Measurements from ENCODE around the gene YTHDC1. TPM values are rescaled to one million over a fixed set of nuclear protein-coding genes. Genes with fewer than 3 reads are reported as not detected.

Gene YTHDC1
- polyA plus RNA-seq, 1 donor from 2014 or later: 139 TPM

DNA sequence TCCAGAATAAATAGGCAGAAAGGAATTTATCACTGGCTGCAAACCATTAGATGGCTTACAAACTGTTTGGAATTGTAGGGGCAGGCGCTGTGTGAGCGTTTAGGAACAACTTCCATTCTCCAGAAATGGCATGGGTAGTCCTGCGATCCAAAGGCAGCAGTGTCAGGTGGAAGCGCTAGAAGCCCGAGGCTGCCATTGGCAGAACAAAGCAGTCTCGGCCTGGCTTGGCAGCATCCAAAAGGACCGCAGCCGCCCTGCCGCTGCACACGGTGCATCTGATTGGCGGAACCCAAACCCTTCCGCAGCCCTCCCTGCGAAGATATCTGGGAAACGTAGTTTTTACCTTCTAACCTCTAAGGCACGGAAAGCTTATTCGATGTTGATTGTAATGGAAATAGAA, 23.6 kb upstream of the YTHDC1 start:
- no peaks in the 10 kb centered on the region for H3K9me3 ChIP-seq (ENCODE audit: low read length)
- peak overlapping the region; percentile 25 for H3K9ac ChIP-seq (ENCODE audit: low read length)
- no peaks in the 10 kb centered on the region for H3K9me2 ChIP-seq (ENCODE audit: insufficient read depth, low read length)
- peak overlapping the region; percentile 43 for H3K4me2 ChIP-seq (ENCODE audit: low read length)
- no peaks in the 10 kb centered on the region for H3K27me3 ChIP-seq (ENCODE audit: insufficient read depth, low read depth, low read length)
- H3F3A ChIP-seq (ENCODE audit: insufficient read depth, low read length, poor library complexity, severe bottlenecking): no peaks in the 10 kb centered on the region
- peak; percentile 52 for TF ChIP-seq POLR2AphosphoS5 (IDR thresholded peaks at IDR 0.05)
- TF ChIP-seq TAF1 (IDR thresholded peaks at IDR 0.05; ENCODE audit: low read depth): no peak
- no peak for TF ChIP-seq MXI1 (conservative IDR thresholded peaks at IDR 0.05; ENCODE audit: poor library complexity, severe bottlenecking)
- TF ChIP-seq SMC3 (conservative IDR thresholded peaks at IDR 0.05; ENCODE audit: poor library complexity): no peak
- TF ChIP-seq RAD21 (conservative IDR thresholded peaks at IDR 0.05): no peak
- no peak for TF ChIP-seq EP300 (conservative IDR thresholded peaks at IDR 0.05; ENCODE audit: poor library complexity, severe bottlenecking)
- TF ChIP-seq REST (IDR thresholded peaks at IDR 0.05; ENCODE audit: borderline replicate concordance): peak; percentile 54
- TF ChIP-seq CTCF (IDR thresholded peaks at IDR 0.05; ENCODE audit: poor library complexity, severe bottlenecking): no peak
- no peak for TF ChIP-seq EZH2 (IDR thresholded peaks at IDR 0.05; ENCODE audit: borderline replicate concordance, insufficient read depth, low read length, poor library complexity, severe bottlenecking)
- H3K79me2 ChIP-seq (replicated peaks; ENCODE audit: insufficient read depth, low read length): no peaks in the 10 kb centered on the region
- peak overlapping the region; percentile 56 for H3K4me3 ChIP-seq (ENCODE audit: low read length)
- H2AFZ ChIP-seq (ENCODE audit: low read depth, low read length): peak overlapping the region; percentile 47
- H4K20me1 ChIP-seq (ENCODE audit: insufficient read depth): no peaks in the 10 kb centered on the region
- H3K27ac ChIP-seq (ENCODE audit: low read length): peak overlapping the region; percentile 42
- no peaks in the 10 kb centered on the region for H3K36me3 ChIP-seq (ENCODE audit: insufficient read depth, low read length)

GRCh38 chr4:68372588-68372987, 22.7 kb upstream of the YTHDC1 start:
- Histone ChIP-seq H3K9me3 (ENCODE audit: low read length) (no peaks in the 10 kb centered on the region), H3K27me3 (ENCODE audit: insufficient read depth, low read depth, low read length) (no peaks in the 10 kb centered on the region), H3K4me2 (ENCODE audit: low read length) (no peak overlapping the region), H3K79me2 (replicated peaks; ENCODE audit: insufficient read depth, low read length) (no peaks in the 10 kb centered on the region), H3K9me2 (ENCODE audit: insufficient read depth, low read length) (no peaks in the 10 kb centered on the region), H3K9ac (ENCODE audit: low read length) (no peak overlapping the region), H3F3A (ENCODE audit: insufficient read depth, low read length, poor library complexity, severe bottlenecking) (no peaks in the 10 kb centered on the region), H2AFZ (ENCODE audit: low read depth, low read length) (no peak overlapping the region), H3K27ac (ENCODE audit: low read length) (no peak overlapping the region), H3K36me3 (ENCODE audit: insufficient read depth, low read length) (no peaks in the 10 kb centered on the region), H4K20me1 (ENCODE audit: insufficient read depth) (no peaks in the 10 kb centered on the region), H3K4me3 (ENCODE audit: low read length) (no peak overlapping the region)
- no peak for TF ChIP-seq TAF1 (IDR thresholded peaks at IDR 0.05; ENCODE audit: low read depth)
- no peak for TF ChIP-seq EP300 (conservative IDR thresholded peaks at IDR 0.05; ENCODE audit: poor library complexity, severe bottlenecking)
- TF ChIP-seq REST (IDR thresholded peaks at IDR 0.05; ENCODE audit: borderline replicate concordance): no peak
- TF ChIP-seq RAD21 (conservative IDR thresholded peaks at IDR 0.05): no peak
- TF ChIP-seq CTCF (IDR thresholded peaks at IDR 0.05; ENCODE audit: poor library complexity, severe bottlenecking): no peak
- TF ChIP-seq SMC3 (conservative IDR thresholded peaks at IDR 0.05; ENCODE audit: poor library complexity): no peak
- TF ChIP-seq EZH2 (IDR thresholded peaks at IDR 0.05; ENCODE audit: borderline replicate concordance, insufficient read depth, low read length, poor library complexity, severe bottlenecking): no peak
- TF ChIP-seq POLR2AphosphoS5 (IDR thresholded peaks at IDR 0.05): no peak
- no peak for TF ChIP-seq MXI1 (conservative IDR thresholded peaks at IDR 0.05; ENCODE audit: poor library complexity, severe bottlenecking)

Measured in neural cell (in vitro differentiated cells).